GM12892 (cell line): Measurements from ENCODE around the gene EYS.

Experiments
- POLR2A ChIP-seq: IDR thresholded peaks from 2 replicates; pipeline ENCODE4 v1.6.1; 2011; ENCODE audit warnings: low read depth, low read length, control low read depth
- POLR2AphosphoS5 ChIP-seq: IDR thresholded peaks from 2 replicates; pipeline ENCODE4 v1.6.1; 2011; ENCODE audit warnings: low read depth, low read length, control low read depth
- TAF1 ChIP-seq: IDR thresholded peaks from 2 replicates; pipeline ENCODE4 v1.6.1; 2011; ENCODE audit warnings: low read depth, mild to moderate bottlenecking, control low read depth, low read length, borderline replicate concordance

DNA sequence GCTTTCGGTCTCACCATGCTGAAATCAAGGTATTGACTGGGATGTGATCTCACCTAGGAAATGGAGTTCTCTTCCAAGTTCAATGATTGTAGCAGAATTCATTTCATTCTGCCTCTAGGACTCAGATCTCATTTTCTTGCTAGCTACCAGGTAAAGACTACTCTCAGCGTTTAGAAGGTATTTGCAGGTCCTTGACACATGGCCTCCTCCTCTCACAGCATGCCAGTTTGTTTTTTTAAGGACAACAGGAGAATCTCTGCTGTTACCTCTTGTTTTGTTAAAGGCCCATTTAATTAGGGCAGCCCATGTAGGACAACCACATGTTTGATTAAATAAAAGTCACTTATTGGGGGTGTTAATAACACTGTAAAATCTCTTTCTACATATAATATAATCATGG, 757.8 kb downstream of the EYS start:
- no peak for TF ChIP-seq POLR2A
- TF ChIP-seq TAF1 = no peak
- TF ChIP-seq POLR2AphosphoS5 = no peak
